PC-3 (cell line): ENCODE results near the gene EPHA1. TPM values are rescaled to one million over a fixed set of nuclear protein-coding genes. Genes with fewer than 3 reads are reported as not detected.

Source experiments
- ATAC-seq: fragments of 200-7000 bp; cut with Tn5 transposase; 2 replicates; pipeline ENCODE4 v1.9.1; 2020; ENCODE audit warnings: mild to moderate bottlenecking, moderate library complexity
- BruUV-seq: library from RNA; stranded (reverse); fragments of 400-500 nt; replicated peaks from 2 replicates; lab custom pipeline; 2021; lab: Mats Ljungman, UMichigan
- CTCF ChIA-PET: fragments of 300-600 bp; sonication (Branson Sonifier 250); formaldehyde crosslinking; loops from one replicate; lab custom pipeline; 2022; ENCODE audit warnings: antibody characterized with exemption; lab: Charles Lee
- POLR2A ChIA-PET: fragments of 300-600 bp; sonication (Branson Sonifier 250); formaldehyde crosslinking; loops from one replicate; lab custom pipeline; 2022; ENCODE audit warnings: antibody characterized with exemption; ENCODE audit not compliant: unreplicated experiment; lab: Charles Lee
- DNase-seq: peaks from one replicate; pipeline ENCODE4 v3.0.0-alpha.2; 2015
- H2AFZ ChIP-seq: fragments of 300-600 bp; sonication (generic); 2 replicates; pipeline ENCODE4 v1.6.0; 2016; ENCODE audit warnings: antibody characterized with exemption, low read length
- H3F3A ChIP-seq: fragments of 300-600 bp; sonication (generic); one replicate; pipeline ENCODE4 v1.6.0; 2017; ENCODE audit warnings: antibody characterized with exemption, low read length, control low read depth, mild to moderate bottlenecking; ENCODE audit not compliant: unreplicated experiment
- H3K27ac ChIP-seq: fragments of 300-600 bp; sonication (generic); 2 replicates; pipeline ENCODE4 v1.5.1; 2016; ENCODE audit warnings: mild to moderate bottlenecking, low read length
- H3K27me3 ChIP-seq: fragments of 300-600 bp; sonication (generic); 2 replicates; pipeline ENCODE4 v1.6.1; 2016; ENCODE audit warnings: low read length, mixed read lengths
- H3K36me3 ChIP-seq: fragments of 300-600 bp; sonication (generic); 2 replicates; pipeline ENCODE4 v1.6.1; 2016; ENCODE audit warnings: low read depth, mixed run types, low read length, mixed read lengths
- H3K4me1 ChIP-seq: fragments of 300-600 bp; sonication (generic); 2 replicates; pipeline ENCODE4 v1.5.1; 2016; ENCODE audit warnings: low read length; ENCODE audit not compliant: insufficient read depth
- H3K4me2 ChIP-seq: fragments of 300-600 bp; sonication (generic); 2 replicates; pipeline ENCODE4 v1.6.0; 2016; ENCODE audit warnings: low read length
- H3K4me3 ChIP-seq: fragments of 300-600 bp; sonication (generic); 2 replicates; pipeline ENCODE4 v1.5.1; 2016; ENCODE audit warnings: mild to moderate bottlenecking, low read length, mixed read lengths
- H3K79me2 ChIP-seq: fragments of 300-600 bp; sonication (generic); 2 replicates; pipeline ENCODE4 v1.6.1; 2017; ENCODE audit warnings: low read length, mixed read lengths
- H3K9ac ChIP-seq: fragments of 300-600 bp; sonication (generic); 2 replicates; pipeline ENCODE4 v1.6.0; 2016; ENCODE audit warnings: mild to moderate bottlenecking, low read length
- H3K9me2 ChIP-seq: fragments of 300-600 bp; sonication (generic); replicated peaks from 2 replicates; pipeline ENCODE4 v1.6.1; 2016; ENCODE audit warnings: mixed run types, low read length, mixed read lengths
- H3K9me3 ChIP-seq: fragments of 300-600 bp; sonication (generic); 2 replicates; pipeline ENCODE4 v1.6.1; 2016; ENCODE audit warnings: low read length, mixed read lengths
- H4K20me1 ChIP-seq: fragments of 300-600 bp; sonication (generic); 2 replicates; pipeline ENCODE4 v1.6.1; 2016; ENCODE audit warnings: low read length, mixed read lengths
- EZH2 ChIP-seq: fragments of 300-600 bp; sonication (generic); IDR thresholded peaks from one replicate; pipeline ENCODE4 v1.6.1; 2017; ENCODE audit warnings: antibody characterized with exemption, mild to moderate bottlenecking, low read length; ENCODE audit not compliant: unreplicated experiment
- EZH2phosphoT487 ChIP-seq: fragments of 300-600 bp; sonication (generic); IDR thresholded peaks from 2 replicates; pipeline ENCODE4 v1.6.1; 2018; ENCODE audit warnings: mild to moderate bottlenecking, antibody characterized with exemption, low read length, borderline replicate concordance
- intact Hi-C: fragments of 100-400 bp; cut with micrococcal nuclease; formaldehyde crosslinking; loops from 2 replicates; pipeline ENCODE4 v1.9.0; 2023
- total RNA-seq: library from RNA; depleted of rRNA; stranded (reverse); fragments of >200 nt; gene quantifications from 2 replicates; pipeline ENCODE4 v1.2.3, GENCODE V29; 2014
- TF ChIP-seq, protein P1 (sequence below): fragments of 300-600 bp; sonication (generic); conservative IDR thresholded peaks from 2 replicates; pipeline ENCODE4 v1.5.1; 2017; ENCODE audit warnings: antibody characterized with exemption, low read depth, mild to moderate bottlenecking, low read length

Gene EPHA1
- total RNA-seq, 1 experiment from 2014 or later = 46.4 TPM

DNA sequence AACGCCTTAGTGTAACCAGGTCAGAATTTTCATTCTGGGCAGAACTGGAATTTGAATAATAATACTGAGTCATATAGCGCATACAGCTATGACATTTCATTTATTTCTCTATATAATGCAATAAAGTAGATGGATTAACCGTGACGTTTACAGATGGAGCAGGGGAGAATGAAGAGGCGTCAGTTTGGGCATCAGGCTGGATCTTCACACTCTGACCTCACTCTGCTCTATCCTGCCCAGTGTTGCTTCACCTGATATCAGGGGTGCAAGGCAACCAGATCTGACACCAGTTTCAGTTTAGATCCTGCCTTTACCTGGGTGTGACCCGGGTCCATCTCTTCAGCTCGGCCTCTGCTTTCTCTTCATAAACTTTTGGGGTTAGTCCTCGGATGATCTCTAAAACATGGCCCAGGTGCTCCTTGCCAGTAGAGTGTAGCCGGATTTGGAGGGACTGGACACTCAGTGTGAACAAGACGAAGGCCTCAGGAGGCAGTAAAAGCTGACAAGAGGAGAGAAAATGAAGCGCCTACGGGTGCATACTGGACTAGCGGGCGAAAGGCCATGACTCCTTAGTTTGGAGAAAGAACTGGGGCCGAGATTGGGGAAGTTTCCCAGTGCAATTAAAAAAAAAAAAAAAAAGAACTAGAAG, 28.9 kb downstream of the EPHA1 start:
- no peak; the same call in 1 of the 2 replicates for ATAC-seq
- ChIA-PET CTCF (interaction anchor here (0.5 to 1.2 kb wide), 8 partner anchors 8 to 140 kb away, joined by 3 to 12 read pairs (median 4); no protein-coding TSS in a partner anchor), POLR2A (interaction anchor here (1.6 kb wide), 1 partner anchor 49 kb away, joined by 14 read pairs; no protein-coding TSS in a partner anchor)
- Histone ChIP-seq H3K4me3 (peak overlapping the region; percentile 96), H3K9me2 (no peaks in the 10 kb centered on the region), H3K9ac (peak overlapping the region; percentile 94), H3K4me2 (peak overlapping the region; percentile 100), H3K9me3 (no peaks in the 10 kb centered on the region), H3K27ac (peak overlapping the region; percentile 95; the same call in 1 of the 2 replicates), H3F3A (no peaks in the 10 kb centered on the region), H3K4me1 (peaks cover 52% of the 10 kb centered on the region), H4K20me1 (peaks cover 29% of the 10 kb centered on the region), H2AFZ (peak overlapping the region; percentile 94), H3K79me2 (peaks cover 60% of the 10 kb centered on the region), H3K36me3 (peaks cover 4% of the 10 kb centered on the region; the same call in 1 of the 2 replicates), H3K27me3 (no peaks in the 10 kb centered on the region)
- no peak for DNase-seq
- intact Hi-C loops = loop anchor here (1.0 to 5.0 kb wide), 5 partner anchors 38 to 139 kb away; no protein-coding TSS in a partner anchor
- TSS peak; percentile 55 for BruUV-seq
- TF ChIP-seq EZH2 (no peak), EZH2phosphoT487 (no peak)
- TF ChIP-seq, protein P1, sequence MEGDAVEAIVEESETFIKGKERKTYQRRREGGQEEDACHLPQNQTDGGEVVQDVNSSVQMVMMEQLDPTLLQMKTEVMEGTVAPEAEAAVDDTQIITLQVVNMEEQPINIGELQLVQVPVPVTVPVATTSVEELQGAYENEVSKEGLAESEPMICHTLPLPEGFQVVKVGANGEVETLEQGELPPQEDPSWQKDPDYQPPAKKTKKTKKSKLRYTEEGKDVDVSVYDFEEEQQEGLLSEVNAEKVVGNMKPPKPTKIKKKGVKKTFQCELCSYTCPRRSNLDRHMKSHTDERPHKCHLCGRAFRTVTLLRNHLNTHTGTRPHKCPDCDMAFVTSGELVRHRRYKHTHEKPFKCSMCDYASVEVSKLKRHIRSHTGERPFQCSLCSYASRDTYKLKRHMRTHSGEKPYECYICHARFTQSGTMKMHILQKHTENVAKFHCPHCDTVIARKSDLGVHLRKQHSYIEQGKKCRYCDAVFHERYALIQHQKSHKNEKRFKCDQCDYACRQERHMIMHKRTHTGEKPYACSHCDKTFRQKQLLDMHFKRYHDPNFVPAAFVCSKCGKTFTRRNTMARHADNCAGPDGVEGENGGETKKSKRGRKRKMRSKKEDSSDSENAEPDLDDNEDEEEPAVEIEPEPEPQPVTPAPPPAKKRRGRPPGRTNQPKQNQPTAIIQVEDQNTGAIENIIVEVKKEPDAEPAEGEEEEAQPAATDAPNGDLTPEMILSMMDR = no peak

DNA sequence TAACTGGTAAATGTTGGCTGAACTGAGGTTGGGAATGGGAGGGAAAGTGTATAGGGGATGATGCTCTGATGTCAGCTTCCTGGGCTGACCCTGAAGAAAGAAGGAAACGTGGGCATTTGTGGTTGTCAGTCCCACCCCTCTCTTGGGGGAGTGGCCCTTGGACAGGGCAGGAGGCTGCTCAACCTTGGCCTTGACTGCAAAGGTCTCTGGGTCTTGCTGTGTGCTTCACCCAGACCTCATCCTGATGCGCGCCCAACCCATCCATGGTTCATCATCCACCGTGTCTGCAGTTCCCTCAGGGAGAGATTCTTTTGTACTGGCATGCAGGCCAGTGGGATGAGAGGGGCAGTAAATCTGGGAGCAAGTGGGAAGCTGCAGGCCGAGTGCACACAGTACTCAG, 32.3 kb downstream of the EPHA1 start:
- intact Hi-C loops = no loop called here
- Histone ChIP-seq H3K9me3 (no peaks in the 10 kb centered on the region), H3K4me2 (no peak overlapping the region), H3K4me1 (peaks cover 39% of the 10 kb centered on the region), H2AFZ (no peak overlapping the region), H3K4me3 (no peak overlapping the region), H3K36me3 (no peaks in the 10 kb centered on the region), H3K9me2 (no peaks in the 10 kb centered on the region), H4K20me1 (no peaks in the 10 kb centered on the region), H3K9ac (no peak overlapping the region), H3K27ac (no peak overlapping the region), H3K27me3 (no peaks in the 10 kb centered on the region), H3K79me2 (peaks cover 26% of the 10 kb centered on the region), H3F3A (no peaks in the 10 kb centered on the region)
- BruUV-seq = no TSS peak
- no peak for ATAC-seq
- ChIA-PET POLR2A (no interaction called here), CTCF (no interaction called here)
- no peak for DNase-seq
- TF ChIP-seq, protein P1 = no peak

DNA sequence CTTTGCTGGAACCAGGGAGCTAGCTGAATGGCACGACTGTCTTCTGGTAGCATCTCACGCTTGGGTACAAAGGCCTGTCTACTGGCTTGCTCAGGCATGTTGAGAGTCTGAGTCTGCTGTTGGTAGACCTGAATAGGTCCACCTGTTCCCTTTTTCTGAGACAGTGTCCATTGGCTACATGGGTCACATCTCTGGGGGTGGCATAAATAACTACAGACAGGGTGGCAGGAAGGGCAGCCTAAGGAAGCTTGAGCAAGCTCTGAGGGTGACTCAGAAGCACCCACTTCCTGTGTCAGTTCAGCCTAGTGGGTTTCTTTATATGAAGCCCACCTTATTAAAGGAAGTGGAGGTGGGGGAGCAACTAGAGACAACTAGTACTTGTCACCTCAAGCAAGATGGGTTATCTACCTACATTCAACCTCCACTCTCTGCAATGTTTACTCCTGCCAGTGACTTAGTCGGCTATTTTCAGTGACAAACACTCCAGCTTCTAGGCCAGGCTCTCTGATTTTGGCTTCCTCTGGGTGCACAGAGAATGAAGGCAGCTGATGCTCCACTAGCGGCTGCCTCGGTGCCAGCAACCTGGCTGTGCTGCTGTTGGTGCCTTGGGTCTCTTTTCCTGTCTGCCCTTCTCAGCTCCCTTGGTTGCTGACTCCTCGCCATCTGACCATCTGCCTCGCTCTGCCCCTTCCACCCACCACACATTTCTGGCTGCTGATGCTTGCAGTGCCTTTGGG, 33.2 kb downstream of the EPHA1 start:
- Histone ChIP-seq H3K4me2 (no peak overlapping the region), H3K27me3 (no peaks in the 10 kb centered on the region), H4K20me1 (no peaks in the 10 kb centered on the region), H3K9me3 (no peaks in the 10 kb centered on the region), H3K27ac (no peak overlapping the region), H3K79me2 (peaks cover 20% of the 10 kb centered on the region), H3K9ac (no peak overlapping the region), H3K4me3 (no peak overlapping the region), H3K36me3 (no peaks in the 10 kb centered on the region), H3F3A (no peaks in the 10 kb centered on the region), H2AFZ (no peak overlapping the region), H3K9me2 (no peaks in the 10 kb centered on the region), H3K4me1 (peaks cover 41% of the 10 kb centered on the region)
- peak; percentile 28 for DNase-seq
- POLR2A ChIA-PET = no interaction called here
- peak; percentile 9; the same call in 1 of the 2 replicates for ATAC-seq
- intact Hi-C loops = no loop called here
- no TSS peak for BruUV-seq
- CTCF ChIA-PET = interaction anchor here (0.9 kb wide), 1 partner anchor 135 kb away, joined by 4 read pairs; no protein-coding TSS in a partner anchor
- TF ChIP-seq EZH2phosphoT487 (no peak), EZH2 (no peak)
- TF ChIP-seq, protein P1 = no peak
